GM19467 (cell line): ENCODE measurements around the gene SCN4B.

Experiments
- ATAC-seq: cut with Tn5 transposase; IDR thresholded peaks from one replicate; pipeline ENCODE4 v1.9.1; 2021; ENCODE audit warnings: mild to moderate bottlenecking, moderate library complexity; ENCODE audit not compliant: unreplicated experiment

Gene SCN4B

GRCh38 chr11:118154641-118155040, 2.0 kb upstream of the SCN4B start:
- no peak for ATAC-seq

- no peak for ATAC-seq
Observed at GRCh38 chr11:118153976-118154375, 1.4 kb upstream of the SCN4B start.

- ATAC-seq: no peak
Observed at GRCh38 chr11:118153516-118153915, 893 bp upstream of the SCN4B start.

- ATAC-seq: no peak
Observed at GRCh38 chr11:118152020-118152551, 537 bp downstream of the SCN4B start.

- ATAC-seq: no peak
Observed at GRCh38 chr11:118151431-118151830, 1.2 kb downstream of the SCN4B start.

- no peak for ATAC-seq
Observed at GRCh38 chr11:118149493-118149892, 3.1 kb downstream of the SCN4B start.

GRCh38 chr11:118148856-118149255, 3.8 kb downstream of the SCN4B start:
- no peak for ATAC-seq

GRCh38 chr11:118148240-118148639, 4.4 kb downstream of the SCN4B start:
- no peak for ATAC-seq

GRCh38 chr11:118147502-118147901, 5.1 kb downstream of the SCN4B start:
- ATAC-seq: no peak

GRCh38 chr11:118146554-118146953, 6.1 kb downstream of the SCN4B start:
- ATAC-seq: no peak

- ATAC-seq: peak; percentile 74
Observed at GRCh38 chr11:118145285-118146227, 7.1 kb downstream of the SCN4B start.

- no peak for ATAC-seq
Observed at GRCh38 chr11:118144301-118145268, 8.0 kb downstream of the SCN4B start.

- ATAC-seq: no peak
Observed at GRCh38 chr11:118143661-118144185, 8.9 kb downstream of the SCN4B start.

GRCh38 chr11:118142809-118143208, 9.8 kb downstream of the SCN4B start:
- no peak for ATAC-seq

GRCh38 chr11:118142081-118142480, 10.5 kb downstream of the SCN4B start:
- ATAC-seq: no peak

- ATAC-seq: no peak
Observed at GRCh38 chr11:118139578-118139977, 13.0 kb downstream of the SCN4B start.

- ATAC-seq: no peak
Observed at GRCh38 chr11:118138839-118139420, 13.7 kb downstream of the SCN4B start.

GRCh38 chr11:118136801-118137200, 15.8 kb downstream of the SCN4B start:
- no peak for ATAC-seq

GRCh38 chr11:118136341-118136740, 16.3 kb downstream of the SCN4B start:
- no peak for ATAC-seq

- ATAC-seq: no peak
Observed at GRCh38 chr11:118135796-118136165, 16.8 kb downstream of the SCN4B start.
